HG03097 (cell line): ENCODE results near the gene ARHGEF16.

ENCODE experiments used
- ATAC-seq: cut with Tn5 transposase; IDR thresholded peaks from one replicate; pipeline ENCODE4 v1.9.1; 2021; ENCODE audit not compliant: unreplicated experiment, low FRiP score

Gene ARHGEF16

DNA sequence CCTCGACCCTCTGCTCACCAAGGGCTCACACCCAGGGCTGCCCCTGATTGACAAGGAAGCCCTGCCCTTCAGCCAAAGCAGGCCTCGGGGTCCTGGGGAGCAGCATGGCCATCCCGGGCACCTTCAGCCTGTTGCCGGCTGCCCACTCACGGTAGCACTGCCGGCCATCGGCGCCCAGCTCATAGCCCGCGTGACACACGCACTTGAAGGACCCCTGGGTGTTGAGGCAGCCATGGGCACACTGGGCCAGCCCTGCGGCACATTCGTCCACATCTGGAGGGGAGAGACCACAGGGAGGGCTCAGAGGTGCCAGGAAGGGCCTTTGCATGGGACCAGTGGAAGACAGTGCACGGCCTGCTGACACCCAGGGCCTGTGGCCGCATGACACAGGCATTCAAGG is 57.4 kb downstream of the ARHGEF16 start:
- ATAC-seq = no peak

- no peak for ATAC-seq
These were observed 59.9 kb downstream of the ARHGEF16 start for GRCh38 chr1:3514404-3514803.

DNA sequence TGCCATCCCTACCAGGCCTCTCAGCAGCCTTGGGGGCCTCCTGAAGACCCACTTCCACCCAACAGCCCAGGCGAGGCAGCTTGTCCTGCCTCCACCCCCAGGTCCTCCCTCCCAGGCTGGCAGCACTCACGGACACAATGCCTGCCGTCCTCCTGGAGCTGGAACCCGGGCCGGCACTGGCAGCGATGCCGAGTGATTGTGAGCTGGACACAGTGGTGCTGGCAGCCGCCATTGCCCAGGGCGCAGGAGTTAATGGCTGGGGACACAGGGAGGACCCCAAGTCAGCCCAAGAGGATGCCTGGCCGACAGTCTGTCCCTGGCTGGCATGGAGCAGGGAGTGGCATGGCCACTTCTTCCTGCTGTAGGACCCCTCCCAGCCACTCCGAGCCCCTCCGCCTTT is 60.8 kb downstream of the ARHGEF16 start:
- ATAC-seq = no peak

GRCh38 chr1:3515774-3516480 is 61.5 kb downstream of the ARHGEF16 start:
- no peak for ATAC-seq

DNA sequence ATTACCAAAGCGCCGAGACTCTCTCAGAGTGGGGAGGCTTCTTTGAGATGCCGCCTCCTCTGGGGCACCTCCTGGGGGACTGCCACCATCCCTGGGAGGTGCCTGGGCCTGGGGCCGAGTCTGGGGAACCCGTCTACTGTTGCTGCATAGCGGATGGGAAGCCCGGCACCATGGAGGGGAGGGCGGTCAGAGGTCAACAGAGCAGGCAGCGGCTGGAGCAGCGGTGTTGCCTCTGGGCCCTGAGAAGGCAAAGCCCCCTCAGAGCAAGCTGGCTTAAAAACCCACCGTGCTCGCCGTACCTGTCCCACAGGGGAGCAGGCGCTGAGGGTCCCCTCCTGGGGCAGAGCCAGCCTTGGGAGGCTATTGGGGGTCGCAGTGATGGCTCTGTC is 62.0 kb downstream of the ARHGEF16 start:
- ATAC-seq = no peak

DNA sequence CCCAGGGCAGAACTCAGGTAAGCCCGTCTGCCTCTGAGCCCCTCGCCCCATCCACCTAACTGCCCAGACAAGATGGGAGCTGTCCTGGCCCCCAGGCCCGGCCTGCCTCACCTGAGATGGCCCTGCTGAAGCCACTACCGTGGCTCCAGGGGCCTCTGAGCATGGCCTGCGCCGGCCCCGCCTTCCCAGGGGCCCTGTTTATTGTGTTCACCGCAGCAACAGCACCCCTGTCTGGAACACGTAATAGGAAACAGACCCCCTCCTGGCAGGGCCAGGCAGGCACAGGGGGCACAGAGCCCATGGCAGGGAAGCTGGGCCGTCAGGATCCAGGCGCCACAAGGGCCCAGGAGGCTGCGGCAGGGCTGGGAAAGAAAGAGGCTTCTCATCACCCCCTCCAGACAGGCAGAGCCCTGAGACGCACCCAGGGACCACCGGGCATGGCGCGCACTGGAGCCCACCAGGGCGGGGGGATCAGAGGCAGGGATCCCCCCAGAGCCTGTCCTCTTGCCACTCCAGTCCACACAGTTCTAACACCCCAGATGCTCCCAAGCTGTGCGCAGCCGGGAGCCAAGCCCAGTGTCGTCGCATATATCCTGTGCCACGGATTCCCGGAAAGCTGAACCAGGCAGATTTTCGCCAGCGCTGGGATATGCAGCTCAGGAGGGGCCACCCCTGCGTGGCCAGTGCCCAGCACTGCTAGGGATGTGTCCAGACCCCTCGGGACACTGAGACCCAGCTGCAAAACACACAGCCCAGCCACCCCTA is 62.6 kb downstream of the ARHGEF16 start:
- no peak for ATAC-seq

- ATAC-seq = no peak
These were observed 63.8 kb downstream of the ARHGEF16 start for GRCh38 chr1:3518256-3518655.

DNA sequence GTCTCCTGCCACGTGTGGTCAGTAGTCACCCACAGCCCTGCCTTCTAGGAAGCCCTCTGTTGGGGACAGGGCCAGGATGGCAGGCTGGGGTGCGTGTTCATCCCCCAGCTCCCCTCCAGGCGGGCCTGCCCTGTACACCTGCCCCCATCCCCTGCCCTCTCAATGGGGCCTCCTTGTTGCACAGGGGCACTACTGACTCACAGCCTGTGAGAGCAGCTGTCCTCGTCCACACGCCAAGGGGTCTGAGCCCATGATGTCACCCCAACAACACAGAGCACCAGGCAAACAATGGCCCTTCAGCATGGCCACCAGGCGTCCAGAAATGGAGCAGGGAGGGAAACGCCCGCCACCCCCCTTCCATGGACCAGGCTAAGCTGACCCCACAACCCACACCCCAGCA is 64.3 kb downstream of the ARHGEF16 start:
- ATAC-seq = no peak

- ATAC-seq = no peak
These were observed 64.9 kb downstream of the ARHGEF16 start for GRCh38 chr1:3519301-3519885.

DNA sequence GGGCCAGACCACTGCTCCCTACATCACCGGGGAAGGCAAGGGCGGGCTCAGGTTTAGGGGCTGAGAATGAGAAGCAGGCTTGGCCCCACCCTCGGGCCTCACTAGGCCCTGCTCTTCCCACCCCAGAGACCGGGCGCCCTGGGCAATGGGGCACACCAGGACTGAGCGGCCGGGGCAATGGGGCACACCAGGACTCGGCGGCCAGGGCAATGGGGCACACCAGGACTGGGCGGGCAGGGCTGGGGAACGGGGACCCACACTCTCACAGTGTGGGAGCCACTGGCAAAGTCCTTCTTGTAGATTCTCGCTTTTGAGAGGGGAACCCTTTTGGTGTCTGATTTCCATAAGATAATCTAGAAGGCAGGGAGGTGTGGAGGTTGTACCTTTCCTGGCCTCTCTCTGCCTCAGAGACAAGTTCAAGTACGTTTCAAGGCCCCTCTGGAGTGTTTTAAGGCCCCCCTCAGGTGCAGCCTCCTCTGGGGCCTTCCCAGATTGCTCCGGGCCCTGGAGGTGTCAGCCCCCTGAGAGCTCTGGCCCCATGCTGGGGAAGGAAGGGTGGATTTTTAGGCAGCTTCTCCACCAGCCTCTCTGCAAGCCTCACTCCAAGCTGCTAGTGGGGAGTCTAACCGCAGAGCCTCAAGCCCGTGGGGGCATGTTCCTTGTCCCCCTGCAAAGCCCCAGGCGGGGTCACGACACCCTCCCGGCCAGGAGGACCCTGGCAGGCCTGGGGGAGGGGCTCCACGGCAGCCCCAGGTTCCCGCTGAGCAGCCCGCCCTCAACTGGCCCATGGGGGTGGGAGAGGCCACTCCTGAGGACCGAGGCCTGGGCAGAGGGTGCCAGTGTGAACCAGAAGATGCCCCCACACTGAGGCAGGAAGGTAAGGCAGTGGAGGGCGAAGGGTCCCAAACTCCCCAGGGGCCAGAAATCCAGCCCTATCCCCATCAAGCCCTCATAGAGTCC is 66.2 kb downstream of the ARHGEF16 start:
- no peak for ATAC-seq

- ATAC-seq = no peak
These were observed 67.0 kb downstream of the ARHGEF16 start for GRCh38 chr1:3521426-3521825.

DNA sequence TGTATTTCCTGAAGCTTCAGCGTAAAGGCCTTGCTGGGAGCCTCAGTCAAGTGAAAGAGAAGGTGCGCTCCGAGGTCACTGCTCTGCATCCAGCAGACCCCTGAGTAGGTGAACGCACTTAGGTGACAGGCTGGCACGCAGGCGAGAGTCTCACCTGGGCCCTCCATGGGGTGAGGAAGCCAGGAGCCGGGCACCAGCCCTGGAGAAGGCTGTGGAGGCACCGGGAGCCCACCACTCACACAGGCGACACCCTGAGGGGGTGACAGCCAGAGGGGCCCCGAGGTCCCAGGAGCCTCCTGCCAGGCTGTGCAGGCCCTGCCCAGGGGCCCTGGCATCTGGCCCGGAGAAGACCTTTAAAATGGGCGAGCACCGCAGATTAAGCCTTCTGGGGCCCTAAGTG is 67.6 kb downstream of the ARHGEF16 start:
- no peak for ATAC-seq

DNA sequence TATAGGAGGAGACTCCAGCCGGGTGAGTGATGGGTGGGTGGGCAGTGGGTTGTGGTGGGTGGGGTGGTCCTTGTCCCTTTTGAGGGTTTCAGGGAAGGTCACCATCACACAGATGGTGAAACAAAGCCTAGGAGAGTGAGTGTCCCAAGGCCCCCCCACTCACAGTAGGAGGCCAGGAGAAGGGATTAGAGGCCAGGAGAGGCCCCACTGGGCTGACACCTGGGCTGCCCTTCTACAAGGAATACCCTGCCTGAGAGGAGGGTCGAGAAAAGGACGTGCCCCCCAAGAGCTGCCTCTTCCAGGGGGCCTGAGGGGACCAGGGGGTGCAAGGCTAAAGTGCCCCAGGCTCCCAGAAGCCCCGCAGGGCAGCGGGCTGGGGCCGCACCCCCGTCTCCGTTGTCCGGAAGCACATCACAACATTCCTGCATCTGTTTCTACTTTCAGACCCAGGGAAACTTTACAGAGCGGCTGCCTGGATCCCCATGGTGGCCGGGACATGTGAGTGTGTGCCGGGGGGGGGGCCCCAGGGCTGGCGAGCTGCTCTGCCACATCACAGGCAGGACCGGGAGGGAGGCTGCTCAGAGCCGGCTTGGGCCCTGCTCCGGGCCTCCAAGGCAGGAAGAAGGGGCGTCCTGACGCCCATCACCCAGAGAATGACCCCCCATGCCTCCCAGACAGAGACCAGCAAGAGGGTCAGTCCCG is 68.2 kb downstream of the ARHGEF16 start:
- ATAC-seq = no peak

DNA sequence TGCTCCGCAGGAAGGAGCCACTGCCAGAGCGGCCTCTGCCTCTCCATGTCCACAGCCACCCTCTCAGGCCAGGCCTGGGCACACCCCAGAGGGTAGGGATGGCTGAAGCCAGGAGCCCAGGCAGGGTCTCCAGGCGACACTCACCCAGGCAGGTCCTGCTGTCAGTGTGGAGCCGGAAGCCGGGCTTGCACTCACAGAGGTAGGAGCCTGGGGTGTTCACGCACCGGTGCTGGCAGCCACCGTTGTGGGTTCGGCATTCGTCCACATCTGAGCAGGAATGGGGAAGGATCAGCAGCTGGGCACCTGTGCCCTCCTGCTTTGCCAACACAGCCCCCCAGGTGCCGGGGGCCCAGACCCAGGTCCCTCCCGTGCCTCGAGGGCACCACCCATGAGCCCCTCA is 69.5 kb downstream of the ARHGEF16 start:
- ATAC-seq = no peak

GRCh38 chr1:3524556-3525203 is 70.2 kb downstream of the ARHGEF16 start:
- ATAC-seq = no peak

DNA sequence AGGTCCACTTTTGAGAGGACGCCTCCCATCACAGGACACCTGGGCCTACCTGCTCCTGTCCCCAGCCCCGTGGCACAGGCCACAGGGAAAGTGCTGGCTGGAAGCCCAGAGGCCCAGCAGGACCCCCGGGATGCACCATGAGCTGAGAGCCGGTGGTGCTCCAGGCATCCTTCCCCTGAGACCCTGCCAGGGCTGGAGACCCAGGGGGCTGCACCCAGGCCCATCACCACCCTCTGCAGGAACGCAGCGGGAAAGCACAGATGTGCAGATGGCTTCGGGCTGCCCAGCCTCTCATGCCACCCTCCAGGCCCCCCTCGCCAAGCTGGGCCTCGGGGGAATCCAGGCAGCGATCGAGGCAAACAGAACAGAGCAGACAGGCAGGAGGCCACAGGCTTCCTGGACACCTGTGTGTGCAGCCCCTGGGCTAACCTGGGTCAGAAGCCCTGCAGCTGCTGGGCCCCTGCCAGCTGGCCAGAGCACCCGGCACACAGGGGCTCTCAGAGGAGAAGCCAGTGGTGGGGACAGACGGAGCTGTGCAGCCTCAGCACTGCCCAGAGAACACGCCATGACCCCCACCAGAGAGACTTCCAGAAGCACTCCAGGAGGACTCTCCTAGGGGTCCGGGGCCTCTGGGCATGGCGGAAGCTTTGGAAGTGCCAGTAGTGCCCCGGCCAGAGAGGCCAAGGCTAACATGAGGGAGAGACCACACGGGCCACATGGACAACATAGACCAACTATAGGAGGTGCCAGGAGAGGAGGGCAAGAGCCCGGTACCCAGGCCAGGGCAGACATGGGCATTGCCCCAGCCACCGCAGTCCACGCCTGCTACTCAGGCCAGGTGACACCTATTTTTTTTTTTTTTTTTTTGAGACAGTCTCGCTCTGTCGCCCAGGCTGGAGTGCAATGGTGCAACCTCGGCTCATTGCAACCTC is 71.4 kb downstream of the ARHGEF16 start:
- no peak for ATAC-seq

- ATAC-seq = no peak
These were observed 73.3 kb downstream of the ARHGEF16 start for GRCh38 chr1:3527774-3528173.

DNA sequence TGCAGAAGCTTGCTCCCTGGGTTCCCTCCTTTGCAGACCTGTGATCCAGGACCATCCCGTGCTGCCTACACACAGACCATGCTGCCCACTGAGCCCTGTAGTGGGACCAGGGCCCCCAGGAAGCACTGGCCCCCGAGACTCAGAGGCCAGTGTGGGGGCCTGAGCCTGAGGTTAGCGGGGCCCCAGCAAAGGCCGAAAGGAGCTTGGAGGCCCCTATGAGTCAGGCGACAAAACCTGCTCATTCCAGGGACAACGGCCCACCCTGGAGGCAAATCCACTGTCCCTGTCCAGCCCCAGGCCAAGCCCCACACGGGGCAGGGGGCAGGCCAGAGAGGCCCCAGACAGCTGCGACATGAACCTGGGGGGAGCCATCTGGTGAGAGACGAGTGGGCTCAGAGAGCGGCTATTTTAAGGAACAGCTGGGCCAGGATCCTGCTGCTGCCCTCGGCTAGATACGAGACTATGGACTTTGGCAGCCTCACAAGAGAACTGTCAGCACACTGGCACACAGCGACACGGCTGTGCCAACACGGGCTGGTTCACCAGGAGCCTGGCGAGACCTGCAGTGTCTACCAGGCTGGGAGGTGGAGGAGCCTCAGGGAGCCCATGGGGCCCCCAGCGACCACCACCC is 74.7 kb downstream of the ARHGEF16 start:
- ATAC-seq = no peak
